Subcutaneous preadipocyte (primary cell): ENCODE measurements around the gene CXorf49B. TPM values are rescaled to one million over a fixed set of nuclear protein-coding genes. Genes with fewer than 3 reads are reported as not detected.

Experiments used
- small RNA-seq: library from RNA; depleted of rRNA; stranded (forward); fragments of <200 nt; gene quantifications from one replicate; pipeline ENCODE3, GENCODE V24; 2012
- total RNA-seq: library from RNA; depleted of rRNA; stranded (reverse); fragments of >200 nt; gene quantifications from 2 replicates; pipeline ENCODE4 v1.2.3, GENCODE V29; 2012

The CXorf49B gene
- total RNA-seq = not detected in 2 replicates

GRCh38 chrX:71763049-71763448 lies at the start of gene CXorf49B:
CXorf49B (plus strand) TSS chrX:71763349; CDS start chrX:71763424, 75 bp downstream.

GRCh38 chrX:71718185-71718584 lies 45.0 kb upstream of the CXorf49B start, which contains the start of gene CXorf49:
CXorf49 (minus strand) TSS chrX:71718285; CDS start chrX:71718151, 134 bp downstream.

Small RNA genes lying within 50 kb of the gene (small RNA-seq; reads per million reads assigned to genes)
- gene BX276092.1 (not detected), gene BX276092.6 (not detected), gene BX276092.8 (not detected)

Other genes starting within 250 kb of the CXorf49B start
- gene OGT, start 230.2 kb upstream of the CXorf49B start, total RNA-seq = 112 and 150 TPM in 2 replicates
- 1.5 and 1.8 TPM in 2 replicates for gene GCNA, start 184.9 kb upstream of the CXorf49B start, total RNA-seq
- gene CXCR3, start 144.8 kb upstream of the CXorf49B start, total RNA-seq = not detected in 2 replicates
- not detected in 2 replicates for gene CXorf49, start 45.1 kb upstream of the CXorf49B start, total RNA-seq
- 0.78 and 1.8 TPM in 2 replicates for gene NHSL2, start 147.5 kb downstream of the CXorf49B start, total RNA-seq